CD4-positive, alpha-beta memory T cell (primary cell): ENCODE data around the gene CA5A. TPM values are rescaled to one million over a fixed set of nuclear protein-coding genes. Genes with fewer than 3 reads are reported as not detected.
"Not testable (repeated sequence)": the region's sequence is repeated elsewhere in the genome, so short reads cannot be mapped to it uniquely, and the experiment has no call there.

ENCODE experiments used
- CTCF ChIA-PET: fragments of 350-600 bp; sonication (Branson Sonifier 250); formaldehyde crosslinking; loops from one replicate; lab custom pipeline; 2021; ENCODE audit warnings: inconsistent platforms; ENCODE audit not compliant: partially characterized antibody; lab: Charles Lee
- POLR2A ChIA-PET: fragments of 350-600 bp; sonication (Branson Sonifier 250); formaldehyde crosslinking; loops from one replicate; lab custom pipeline; 2021; ENCODE audit not compliant: partially characterized antibody; lab: Charles Lee
- DNase-seq, 5 donors: peaks; one replicate each; pipeline versions ENCODE4 v3.0.0 to v3.0.0-alpha.2; 2020 to 2022; ENCODE audit warnings: mixed read lengths in 1 of 5
- H3K27ac ChIP-seq: one replicate; pipeline ENCODE4 v1.7.0; 2013; ENCODE audit warnings: low read depth, low read length
- H3K27me3 ChIP-seq: 2 replicates; pipeline ENCODE4 v1.7.0; 2013; ENCODE audit warnings: mild to moderate bottlenecking, low read length, moderate library complexity; ENCODE audit not compliant: insufficient read depth
- H3K36me3 ChIP-seq: 2 replicates; pipeline ENCODE4 v1.7.0; 2013; ENCODE audit warnings: mild to moderate bottlenecking, low read length, moderate library complexity; ENCODE audit not compliant: insufficient read depth
- H3K4me1 ChIP-seq: 2 replicates; pipeline ENCODE4 v1.7.0; 2013; ENCODE audit warnings: mild to moderate bottlenecking, low read length, moderate library complexity; ENCODE audit not compliant: insufficient read depth
- H3K4me3 ChIP-seq, 2 donors: one replicate each; pipeline ENCODE4 v1.7.0; 2013; ENCODE audit warnings: low read length in 2 of 2, mild to moderate bottlenecking in 1 of 2
- H3K9me3 ChIP-seq, 2 donors: one replicate each; pipeline ENCODE4 v1.7.0; 2013; ENCODE audit warnings: low read length in 2 of 2, control low read depth in 1 of 2; ENCODE audit not compliant: control insufficient read depth in 1 of 2
- H3K27ac Mint-ChIP-seq, 7 donors: one replicate each; pipeline ENCODE4 v1.8.0; 2020 to 2021; ENCODE audit warnings: mixed read lengths in 7 of 7, mild to moderate bottlenecking in 6 of 7, inconsistent platforms in 3 of 7, moderate library complexity in 3 of 7
- H3K27me3 Mint-ChIP-seq, 2 donors: one replicate each; pipeline ENCODE4 v1.8.0; 2020 to 2021; ENCODE audit warnings: mixed read lengths in 2 of 2
- H3K36me3 Mint-ChIP-seq, 2 donors: one replicate each; pipeline ENCODE4 v1.8.0; 2020 to 2021; ENCODE audit warnings: mixed read lengths in 2 of 2, inconsistent platforms in 1 of 2, mild to moderate bottlenecking in 1 of 2
- H3K4me1 Mint-ChIP-seq, 4 donors: one replicate each; pipeline ENCODE4 v1.8.0; 2020 to 2021; ENCODE audit warnings: mixed read lengths in 4 of 4, mild to moderate bottlenecking in 1 of 4
- H3K4me3 Mint-ChIP-seq, 8 donors: one replicate each; pipeline ENCODE4 v1.8.0; 2020 to 2021; ENCODE audit warnings: mixed read lengths in 8 of 8, mild to moderate bottlenecking in 7 of 8, moderate library complexity in 6 of 8, inconsistent platforms in 3 of 8
- H3K9me3 Mint-ChIP-seq, 8 donors: one replicate each; pipeline ENCODE4 v1.8.0; 2020 to 2021; ENCODE audit warnings: mixed read lengths in 8 of 8, mild to moderate bottlenecking in 5 of 8, inconsistent platforms in 3 of 8, moderate library complexity in 1 of 8
- intact Hi-C: fragments of 100-400 bp; cut with micrococcal nuclease; formaldehyde crosslinking; loops from one replicate; pipeline ENCODE4 v1.15.1; 2023
- polyA plus RNA-seq, 2 donors: library from polyadenylated mRNA; unstranded; fragments of 300-500 nt; fragmentation: Illumina TruSeq; gene quantifications; one replicate each; pipeline ENCODE4 v1.2.3, GENCODE V29; 2021
- total RNA-seq, 2 experiments: library from RNA; stranded (reverse); gene quantifications; one replicate each; pipeline ENCODE4 v1.2.3, GENCODE V29; 2021

Gene CA5A
- total and polyA plus RNA-seq, 4 experiments from 2014 or later = not detected

DNA sequence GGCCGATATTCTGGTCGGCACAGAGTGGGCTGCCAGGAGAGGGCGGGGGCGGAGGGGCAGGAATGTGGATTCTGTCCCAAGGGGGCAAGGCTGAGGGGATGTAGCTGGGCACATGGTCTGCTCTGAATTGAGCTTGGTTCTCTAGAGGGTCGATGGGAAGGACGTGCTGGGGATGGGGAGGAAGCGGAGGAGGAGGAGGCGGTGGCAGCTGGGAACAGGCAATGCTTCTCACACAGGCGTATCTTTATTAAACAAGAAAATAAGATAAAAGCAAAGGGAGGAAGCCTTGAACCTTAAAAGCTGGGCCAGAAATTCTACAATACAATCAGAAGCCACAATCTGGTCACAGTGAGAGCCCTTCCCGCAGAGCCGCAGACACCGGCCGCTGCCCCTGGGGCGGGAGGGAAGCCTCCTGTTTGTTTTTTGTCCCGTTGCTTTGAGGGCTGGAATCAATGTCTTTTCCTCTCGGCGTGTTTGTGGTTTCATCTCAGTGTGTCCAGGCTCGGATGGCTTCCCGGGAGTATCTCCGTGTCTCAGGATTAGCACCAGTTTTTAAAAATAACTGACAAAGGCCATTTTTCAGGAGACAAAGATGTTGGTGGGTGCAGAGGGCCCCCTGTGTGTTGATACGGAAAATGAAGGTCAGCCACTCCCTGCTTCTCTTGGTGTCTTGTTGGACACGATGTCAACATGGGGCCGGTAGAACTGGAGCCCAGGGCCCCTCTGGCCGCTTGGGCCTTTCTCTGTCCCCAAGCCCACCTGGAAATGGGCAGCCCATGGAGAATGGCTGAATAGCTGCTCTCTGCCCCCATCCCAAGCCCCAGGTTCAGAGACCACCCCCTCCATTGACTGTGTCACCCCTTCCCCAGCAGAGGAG is 54.8 kb downstream of the CA5A start:
- intact Hi-C loops = no loop called here
- Mint-ChIP-seq H3K4me1 (peaks cover 0 to 2% (median 0%) of the 10 kb centered on the region in 4 donors), H3K27me3 (peaks cover 2% of the 10 kb centered on the region in 2 donors), H3K4me3 (no peak overlapping the region), H3K27ac (no peak overlapping the region), H3K9me3 (peaks cover 0 to 2% (median 0%) of the 10 kb centered on the region in 8 donors), H3K36me3 (no peaks in the 10 kb centered on the region)
- H3K27ac ChIP-seq = no peak overlapping the region
- no peaks in the 10 kb centered on the region for H3K36me3 ChIP-seq
- H3K27me3 ChIP-seq = no peaks in the 10 kb centered on the region
- no peaks in the 10 kb centered on the region for H3K4me1 ChIP-seq
- no peaks in the 10 kb centered on the region for H3K9me3 ChIP-seq
- CTCF ChIA-PET = interaction anchor here (1.4 to 1.6 kb wide), 2 partner anchors 10 to 103 kb away, joined by 3 to 5 read pairs; no protein-coding TSS in a partner anchor
- DNase-seq = no peak
- H3K4me3 ChIP-seq = no peak overlapping the region
- POLR2A ChIA-PET = no interaction called here

DNA sequence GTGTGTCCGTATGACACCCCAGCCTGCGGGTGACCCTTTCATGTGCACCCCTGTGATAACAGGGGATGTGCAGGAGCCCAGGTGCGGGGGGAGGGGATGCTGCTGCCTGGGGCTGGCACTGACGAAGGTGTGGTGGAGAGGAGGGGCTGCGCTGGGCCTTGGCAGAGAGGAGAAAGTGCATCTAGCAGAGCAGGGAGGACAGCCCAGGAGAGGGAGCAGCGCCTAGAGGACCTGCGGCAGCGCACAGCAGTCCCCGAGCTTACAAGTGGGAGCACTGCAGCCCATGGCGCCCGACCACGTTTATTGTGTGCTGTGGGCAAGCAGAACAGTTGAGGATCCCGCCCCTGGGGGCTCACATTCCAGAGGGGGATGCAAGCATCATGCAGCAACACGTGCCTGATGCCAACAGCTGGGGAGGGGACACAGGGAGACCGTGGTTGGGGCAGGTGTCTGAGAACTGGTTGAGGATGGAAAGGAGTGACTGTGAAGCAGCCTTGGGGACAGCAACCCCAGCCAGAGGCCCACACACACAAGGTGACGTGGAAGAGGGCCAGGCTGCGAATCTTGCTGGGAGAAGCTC is 56.1 kb downstream of the CA5A start:
- ChIA-PET CTCF (interaction anchor here (1.4 kb wide), 1 partner anchor 101 kb away, joined by 3 read pairs; no protein-coding TSS in a partner anchor), POLR2A (no interaction called here)
- Mint-ChIP-seq H3K27me3 (peaks cover under 1 to 2% of the 10 kb centered on the region in 2 donors), H3K36me3 (no peaks in the 10 kb centered on the region), H3K4me3 (no peak overlapping the region), H3K4me1 (peaks cover under 1 to 3% (median 2%) of the 10 kb centered on the region in 4 donors), H3K9me3 (peaks cover 0 to 2% (median 0%) of the 10 kb centered on the region in 8 donors), H3K27ac (no peak overlapping the region)
- Histone ChIP-seq H3K4me3 (no peak overlapping the region), H3K27ac (no peak overlapping the region), H3K4me1 (peaks cover 5% of the 10 kb centered on the region), H3K36me3 (no peaks in the 10 kb centered on the region), H3K27me3 (no peaks in the 10 kb centered on the region), H3K9me3 (no peaks in the 10 kb centered on the region)
- intact Hi-C loops = no loop called here
- DNase-seq = no peak

DNA sequence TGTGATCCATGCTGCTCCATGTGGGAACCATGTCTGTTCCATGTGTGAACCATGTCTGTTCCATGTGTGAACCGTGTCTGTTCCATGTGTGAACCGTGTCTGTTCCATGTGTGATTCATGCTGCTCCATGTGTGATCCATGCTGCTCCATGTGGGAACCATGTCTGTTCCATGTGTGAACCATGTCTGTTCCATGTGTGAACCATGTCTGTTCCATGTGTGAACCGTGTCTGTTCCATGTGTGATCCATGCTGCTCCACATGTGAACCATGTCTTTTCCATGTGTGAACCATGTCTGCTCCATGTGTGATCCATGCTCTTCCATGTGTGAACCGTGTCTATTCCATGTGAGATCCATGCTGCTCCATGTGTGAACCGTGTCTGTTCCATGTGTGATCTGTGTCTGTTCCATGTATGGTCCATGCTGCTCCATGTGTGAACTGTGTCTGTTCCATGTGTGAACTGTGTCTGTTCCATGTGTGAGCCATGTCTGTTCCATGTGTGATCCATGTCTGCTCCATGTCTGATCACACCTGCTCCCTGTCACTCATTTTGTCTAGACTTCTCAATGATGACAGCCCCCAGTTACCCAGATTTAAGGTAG is 56.8 kb downstream of the CA5A start:
- H3K27me3 ChIP-seq, H3K4me1 Mint-ChIP-seq, POLR2A ChIA-PET, H3K4me3 ChIP-seq, H3K27ac ChIP-seq, DNase-seq, H3K36me3 ChIP-seq, H3K9me3 Mint-ChIP-seq, H3K36me3 Mint-ChIP-seq, CTCF ChIA-PET, H3K9me3 ChIP-seq, intact Hi-C loops, H3K4me3 Mint-ChIP-seq, H3K27me3 Mint-ChIP-seq: not testable (repeated sequence)
- H3K27ac Mint-ChIP-seq = peak overlapping the region in 2 of 7 donors; percentile 18 to 29
- peaks cover 12% of the 10 kb centered on the region for H3K4me1 ChIP-seq

GRCh38 chr16:87878704-87879103 is 57.6 kb downstream of the CA5A start:
- DNase-seq = no peak
- ChIA-PET POLR2A (no interaction called here), CTCF (interaction anchor here (0.6 kb wide), 1 partner anchor 99 kb away, joined by 3 read pairs; no protein-coding TSS in a partner anchor)
- no peak overlapping the region for H3K4me3 Mint-ChIP-seq
- Histone ChIP-seq H3K36me3 (no peaks in the 10 kb centered on the region), H3K27me3 (no peaks in the 10 kb centered on the region), H3K4me3 (no peak overlapping the region), H3K9me3 (no peaks in the 10 kb centered on the region), H3K4me1 (peaks cover 13% of the 10 kb centered on the region), H3K27ac (no peak overlapping the region)
- H3K27ac Mint-ChIP-seq = no peak overlapping the region
- peaks cover 2% of the 10 kb centered on the region in 2 donors for H3K27me3 Mint-ChIP-seq
- intact Hi-C loops = no loop called here
- no peaks in the 10 kb centered on the region for H3K36me3 Mint-ChIP-seq
- peaks cover 6 to 11% (median 9%) of the 10 kb centered on the region in 4 donors for H3K4me1 Mint-ChIP-seq
- peaks cover 0 to 4% (median 0%) of the 10 kb centered on the region in 8 donors for H3K9me3 Mint-ChIP-seq

GRCh38 chr16:87877942-87878507 is 58.3 kb downstream of the CA5A start:
- H3K27me3 Mint-ChIP-seq = peaks cover 2% of the 10 kb centered on the region in 2 donors
- no peak for DNase-seq
- ChIA-PET POLR2A (no interaction called here), CTCF (interaction anchor here (0.6 kb wide), 1 partner anchor 99 kb away, joined by 3 read pairs; no protein-coding TSS in a partner anchor)
- peaks cover 6 to 11% (median 9%) of the 10 kb centered on the region in 4 donors for H3K4me1 Mint-ChIP-seq
- H3K4me1 ChIP-seq = peaks cover 13% of the 10 kb centered on the region
- H3K36me3 Mint-ChIP-seq = no peaks in the 10 kb centered on the region
- H3K4me3 ChIP-seq = no peak overlapping the region
- H3K9me3 ChIP-seq = no peaks in the 10 kb centered on the region
- peaks cover 0 to 4% (median 0%) of the 10 kb centered on the region in 8 donors for H3K9me3 Mint-ChIP-seq
- H3K4me3 Mint-ChIP-seq = no peak overlapping the region
- no peaks in the 10 kb centered on the region for H3K36me3 ChIP-seq
- H3K27me3 ChIP-seq = no peaks in the 10 kb centered on the region
- no peak overlapping the region for H3K27ac ChIP-seq
- H3K27ac Mint-ChIP-seq = no peak overlapping the region
- intact Hi-C loops = no loop called here

DNA sequence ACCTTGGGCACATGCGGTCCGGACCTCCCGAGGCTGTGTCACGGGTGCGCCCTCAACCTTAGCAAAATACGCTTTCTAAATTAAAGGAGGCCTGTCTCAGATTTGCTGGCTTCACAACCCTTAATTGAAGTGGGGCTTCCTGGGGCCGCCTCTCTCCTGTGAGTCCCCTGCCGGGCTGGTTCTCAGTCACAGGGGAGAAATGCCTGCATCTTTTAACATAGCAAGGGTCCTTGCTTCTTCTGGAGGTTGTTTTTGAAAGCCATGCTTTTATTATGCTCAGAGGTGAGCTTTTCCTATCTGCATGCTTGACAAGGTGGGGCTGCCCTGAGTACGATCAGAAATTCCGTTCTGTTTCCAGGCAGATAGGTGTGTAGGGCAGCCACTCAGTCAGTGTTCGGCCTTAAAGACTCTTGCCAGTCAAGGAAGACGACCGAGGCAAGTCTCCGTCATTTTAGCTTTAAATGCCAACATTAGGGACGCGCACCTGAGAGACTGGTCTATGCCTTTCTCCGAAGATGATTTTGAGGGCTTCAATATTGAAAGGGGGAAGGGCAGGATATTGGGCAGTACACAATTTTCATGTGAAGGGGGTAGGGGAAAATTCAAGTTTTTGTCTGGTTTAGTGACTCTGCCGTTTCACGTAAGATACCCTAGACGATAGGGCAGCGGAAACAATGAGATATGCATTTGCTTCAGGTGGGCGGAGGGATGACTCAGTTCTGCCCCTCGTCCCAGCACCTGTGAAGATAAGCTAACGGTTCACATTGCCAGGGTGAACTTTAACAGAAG is 61.5 kb downstream of the CA5A start:
- peak overlapping the region in 7 of 8 donors; percentile 17 to 73 (median 52) for H3K4me3 Mint-ChIP-seq
- H3K27ac Mint-ChIP-seq = peak overlapping the region in 4 of 7 donors; percentile 7 to 70 (median 60)
- H3K27me3 ChIP-seq = no peaks in the 10 kb centered on the region
- no peak overlapping the region for H3K27ac ChIP-seq
- H3K36me3 ChIP-seq = no peaks in the 10 kb centered on the region
- DNase-seq = peak in 1 of 5 donors; percentile 82
- H3K36me3 Mint-ChIP-seq = no peaks in the 10 kb centered on the region
- ChIA-PET POLR2A (interaction anchor here (0.6 to 3.3 kb wide), 5 partner anchors 10 to 95 kb away, joined by 3 to 16 read pairs (median 4); no protein-coding TSS in a partner anchor), CTCF (interaction anchor here (0.8 to 13.6 kb wide), 10 partner anchors 19 to 563 kb away, joined by 3 to 388 read pairs (median 4); partner anchors contain the start of genes BANP and KLHDC4)
- peaks cover 17% of the 10 kb centered on the region for H3K4me1 ChIP-seq
- intact Hi-C loops = loop anchor here (1.0 kb wide), 1 partner anchor 34 kb away; no protein-coding TSS in a partner anchor
- H3K27me3 Mint-ChIP-seq = peaks cover 0 to 2% of the 10 kb centered on the region in 2 donors
- H3K4me1 Mint-ChIP-seq = peaks cover 13 to 29% (median 17%) of the 10 kb centered on the region in 4 donors
- H3K4me3 ChIP-seq = no peak overlapping the region
- no peaks in the 10 kb centered on the region for H3K9me3 ChIP-seq
- peaks cover 0 to 4% (median 0%) of the 10 kb centered on the region in 8 donors for H3K9me3 Mint-ChIP-seq
